Measurements from ENCODE around the gene PRKCE.

Gene PRKCE

GRCh38 chr2:46157072-46157965 lies 505.8 kb downstream of the PRKCE start:
- DNase-seq (ENCODE audit: low spot score): no peak
- TF ChIP-seq, protein P1, sequence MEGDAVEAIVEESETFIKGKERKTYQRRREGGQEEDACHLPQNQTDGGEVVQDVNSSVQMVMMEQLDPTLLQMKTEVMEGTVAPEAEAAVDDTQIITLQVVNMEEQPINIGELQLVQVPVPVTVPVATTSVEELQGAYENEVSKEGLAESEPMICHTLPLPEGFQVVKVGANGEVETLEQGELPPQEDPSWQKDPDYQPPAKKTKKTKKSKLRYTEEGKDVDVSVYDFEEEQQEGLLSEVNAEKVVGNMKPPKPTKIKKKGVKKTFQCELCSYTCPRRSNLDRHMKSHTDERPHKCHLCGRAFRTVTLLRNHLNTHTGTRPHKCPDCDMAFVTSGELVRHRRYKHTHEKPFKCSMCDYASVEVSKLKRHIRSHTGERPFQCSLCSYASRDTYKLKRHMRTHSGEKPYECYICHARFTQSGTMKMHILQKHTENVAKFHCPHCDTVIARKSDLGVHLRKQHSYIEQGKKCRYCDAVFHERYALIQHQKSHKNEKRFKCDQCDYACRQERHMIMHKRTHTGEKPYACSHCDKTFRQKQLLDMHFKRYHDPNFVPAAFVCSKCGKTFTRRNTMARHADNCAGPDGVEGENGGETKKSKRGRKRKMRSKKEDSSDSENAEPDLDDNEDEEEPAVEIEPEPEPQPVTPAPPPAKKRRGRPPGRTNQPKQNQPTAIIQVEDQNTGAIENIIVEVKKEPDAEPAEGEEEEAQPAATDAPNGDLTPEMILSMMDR (IDR thresholded peaks at IDR 0.05; ENCODE audit: extremely low read depth, missing control alignments): no peak

DNA sequence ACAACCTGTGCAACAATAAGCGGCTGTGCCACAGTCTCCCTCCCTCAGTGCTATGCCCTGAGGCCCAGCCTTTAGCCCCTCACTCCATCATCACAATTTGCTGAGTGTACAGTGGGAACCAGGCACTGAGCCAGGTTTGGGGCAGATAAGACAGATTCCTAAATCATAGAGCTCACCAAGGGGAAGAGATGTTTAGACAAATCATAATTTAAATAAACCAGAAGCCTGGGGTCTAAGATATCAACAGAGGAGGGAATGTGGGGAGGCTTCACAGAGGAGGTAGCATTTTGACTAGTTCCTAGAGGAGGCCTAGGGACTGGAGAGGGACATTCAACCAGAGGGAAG lies 506.5 kb downstream of the PRKCE start:
- no peak for DNase-seq (ENCODE audit: low spot score)
- TF ChIP-seq, protein P1 (IDR thresholded peaks at IDR 0.05; ENCODE audit: extremely low read depth, missing control alignments): no peak

DNA sequence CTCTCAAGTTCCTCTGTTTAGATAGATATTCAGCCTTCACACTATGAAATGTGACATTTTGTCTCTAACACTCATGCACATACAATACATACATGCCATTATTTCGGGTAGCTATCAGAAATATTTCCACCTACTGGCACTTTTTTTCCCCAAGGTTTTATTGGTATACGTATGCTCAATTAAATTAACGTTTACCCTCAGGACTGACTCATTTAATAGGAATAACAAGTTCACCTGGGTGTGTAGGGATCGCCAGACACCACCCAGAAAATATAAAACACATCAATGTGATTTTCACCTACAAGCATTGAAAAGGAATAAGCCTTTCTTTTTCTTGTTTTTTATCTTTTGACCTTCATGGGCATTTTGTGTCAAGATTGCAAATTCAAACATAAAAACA lies 507.2 kb downstream of the PRKCE start:
- TF ChIP-seq, protein P1 (IDR thresholded peaks at IDR 0.05; ENCODE audit: extremely low read depth, missing control alignments): no peak
- DNase-seq (ENCODE audit: low spot score): no peak

GRCh38 chr2:46160326-46160725 lies 508.9 kb downstream of the PRKCE start:
- DNase-seq (ENCODE audit: low spot score): no peak
- TF ChIP-seq, protein P1 (IDR thresholded peaks at IDR 0.05; ENCODE audit: extremely low read depth, missing control alignments): no peak

GRCh38 chr2:46161315-46161714 lies 509.8 kb downstream of the PRKCE start:
- DNase-seq (ENCODE audit: low spot score): no peak
- TF ChIP-seq, protein P1 (IDR thresholded peaks at IDR 0.05; ENCODE audit: extremely low read depth, missing control alignments): no peak

DNA sequence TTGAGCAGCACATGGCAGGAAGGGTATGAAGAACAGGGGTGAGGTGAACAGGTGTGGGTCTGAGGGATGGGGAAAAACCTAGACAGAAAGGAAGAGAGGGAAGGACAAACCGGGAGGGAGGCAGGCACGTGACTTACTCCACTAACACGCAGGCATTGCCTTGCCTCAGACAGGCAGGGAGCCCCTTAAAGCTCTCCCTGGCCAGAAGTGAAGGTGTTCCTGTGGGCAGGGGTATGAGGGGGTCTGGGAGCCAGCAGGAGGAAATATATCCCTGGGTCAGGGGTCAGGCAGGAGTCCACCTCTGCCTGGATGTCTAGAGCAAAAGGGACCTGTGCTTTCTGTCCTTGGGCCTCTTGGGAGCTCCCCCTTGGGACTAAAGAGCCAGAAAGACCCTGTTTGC lies 510.4 kb downstream of the PRKCE start:
- no peak for DNase-seq (ENCODE audit: low spot score)
- TF ChIP-seq, protein P1 (IDR thresholded peaks at IDR 0.05; ENCODE audit: extremely low read depth, missing control alignments): no peak

GRCh38 chr2:46162329-46163097 lies 511.0 kb downstream of the PRKCE start:
- DNase-seq (ENCODE audit: low spot score): no peak
- TF ChIP-seq, protein P1 (IDR thresholded peaks at IDR 0.05; ENCODE audit: extremely low read depth, missing control alignments): no peak

All from GM20000 (cell line).